Uterus (tissue), 4 donors: ENCODE results near the gene GOLPH3. TPM values are rescaled to one million over a fixed set of nuclear protein-coding genes. Genes with fewer than 3 reads are reported as not detected.

ENCODE experiments used
- DNase-seq, 2 donors: peaks; one replicate each; pipeline ENCODE4 v3.0.0-alpha.2; 2019 to 2020
- H3K27ac ChIP-seq, 2 donors: fragments of 200-600 bp; sonication (generic); 1 replicate in 1 of 2; 2 replicates in 1 of 2; pipeline ENCODE4 v1.5.1; 2016 to 2018
- H3K27me3 ChIP-seq, 2 donors: fragments of 200-600 bp; sonication (generic); one replicate each; pipeline ENCODE4 v1.5.1; 2018 to 2019; ENCODE audit warnings: control low read depth in 1 of 2
- H3K36me3 ChIP-seq, 2 donors: fragments of 200-600 bp; sonication (generic); one replicate each; pipeline ENCODE4 v1.5.1; 2019; ENCODE audit warnings: control low read depth in 1 of 2
- H3K4me1 ChIP-seq, 2 donors: fragments of 200-600 bp; sonication (generic); one replicate each; pipeline ENCODE4 v1.5.1; 2018 to 2019; ENCODE audit warnings: control low read depth in 1 of 2
- H3K4me3 ChIP-seq, 2 donors: fragments of 200-600 bp; sonication (generic); 1 replicate in 1 of 2; 2 replicates in 1 of 2; pipeline ENCODE4 v1.5.1; 2018 to 2019; ENCODE audit warnings: mild to moderate bottlenecking in 1 of 2
- H3K9me3 ChIP-seq, 2 donors: fragments of 200-600 bp; sonication (generic); one replicate each; pipeline ENCODE4 v1.5.1; 2019; ENCODE audit warnings: control low read depth in 1 of 2
- POLR2A ChIP-seq, 2 donors: fragments of 450-650 bp; IDR thresholded peaks; one replicate each; pipeline ENCODE4 v1.6.1; 2016; ENCODE audit warnings: antibody characterized with exemption in 2 of 2, mild to moderate bottlenecking in 1 of 2, moderate library complexity in 1 of 2
- intact Hi-C: fragments of 100-400 bp; cut with DNase I; formaldehyde crosslinking; loops from one replicate; pipeline ENCODE4 v1.15.1; 2023; ENCODE audit warnings: low total_unique reads
- total RNA-seq, 4 donors: library from RNA; depleted of rRNA in 3 of 4; stranded (reverse); fragments of >200 nt in 3 of 4; gene quantifications; one replicate each; pipeline versions ENCODE4 v1.1.0 to v1.2.4, GENCODE V29; 2014 to 2023
- TF ChIP-seq, protein P1 (sequence below), 4 experiments: fragments of 200-600 bp in 2 of 4; fragments of 450-650 bp in 2 of 4; sonication (generic) in 2 of 4; IDR thresholded peaks; one replicate each; pipeline ENCODE4 v1.5.1; 2016 to 2019; ENCODE audit warnings: antibody characterized with exemption in 4 of 4, mild to moderate bottlenecking in 2 of 4, moderate library complexity in 1 of 4
- donor health status: DM: yes; HTN: yes; CAD: no.

GOLPH3 gene
- total RNA-seq, 4 donors from 2014 or later, result 31.8 to 93.7 (median 69.0) TPM

DNA sequence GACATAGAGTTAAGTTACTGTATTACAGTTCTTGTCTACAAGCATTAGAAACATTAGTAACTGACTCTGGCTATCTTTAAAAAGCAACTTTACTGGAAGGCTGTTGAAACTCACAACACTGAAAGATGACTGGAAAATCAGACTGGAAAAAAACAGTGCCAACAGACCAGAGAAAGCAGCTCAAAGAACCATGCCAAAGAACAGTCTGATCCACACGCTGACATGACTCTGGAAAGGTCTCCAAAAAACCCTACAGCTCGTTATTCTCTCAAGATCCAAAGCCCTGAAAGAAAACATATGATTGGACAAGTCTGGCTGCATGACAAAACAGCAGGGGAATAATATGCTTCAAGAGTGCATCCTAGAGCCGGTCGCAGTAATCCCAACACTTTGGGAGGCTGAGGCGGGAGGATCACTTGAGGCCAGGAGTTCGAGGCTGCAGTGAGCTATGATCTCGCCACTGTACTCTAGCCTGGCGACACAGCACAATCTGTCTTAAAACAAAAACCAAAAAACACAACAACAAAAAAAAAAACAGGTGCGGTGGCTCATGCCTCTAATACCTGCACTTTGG, 5.6 kb downstream of the GOLPH3 start:
- no peak overlapping the region for H3K4me3 ChIP-seq
- TF ChIP-seq, protein P1, sequence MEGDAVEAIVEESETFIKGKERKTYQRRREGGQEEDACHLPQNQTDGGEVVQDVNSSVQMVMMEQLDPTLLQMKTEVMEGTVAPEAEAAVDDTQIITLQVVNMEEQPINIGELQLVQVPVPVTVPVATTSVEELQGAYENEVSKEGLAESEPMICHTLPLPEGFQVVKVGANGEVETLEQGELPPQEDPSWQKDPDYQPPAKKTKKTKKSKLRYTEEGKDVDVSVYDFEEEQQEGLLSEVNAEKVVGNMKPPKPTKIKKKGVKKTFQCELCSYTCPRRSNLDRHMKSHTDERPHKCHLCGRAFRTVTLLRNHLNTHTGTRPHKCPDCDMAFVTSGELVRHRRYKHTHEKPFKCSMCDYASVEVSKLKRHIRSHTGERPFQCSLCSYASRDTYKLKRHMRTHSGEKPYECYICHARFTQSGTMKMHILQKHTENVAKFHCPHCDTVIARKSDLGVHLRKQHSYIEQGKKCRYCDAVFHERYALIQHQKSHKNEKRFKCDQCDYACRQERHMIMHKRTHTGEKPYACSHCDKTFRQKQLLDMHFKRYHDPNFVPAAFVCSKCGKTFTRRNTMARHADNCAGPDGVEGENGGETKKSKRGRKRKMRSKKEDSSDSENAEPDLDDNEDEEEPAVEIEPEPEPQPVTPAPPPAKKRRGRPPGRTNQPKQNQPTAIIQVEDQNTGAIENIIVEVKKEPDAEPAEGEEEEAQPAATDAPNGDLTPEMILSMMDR (IDR thresholded peaks at IDR 0.05), result no peak
- no peak for TF ChIP-seq POLR2A (IDR thresholded peaks at IDR 0.05)
- H3K36me3 ChIP-seq, result no peaks in the 10 kb centered on the region
- no peaks in the 10 kb centered on the region for H3K27me3 ChIP-seq
- peak overlapping the region in 1 of 2 donors; percentile 100 for H3K27ac ChIP-seq
- peaks cover 9 to 15% of the 10 kb centered on the region in 2 donors for H3K4me1 ChIP-seq
- no peak for DNase-seq
- no peaks in the 10 kb centered on the region for H3K9me3 ChIP-seq
- intact Hi-C loops, result no loop called here

DNA sequence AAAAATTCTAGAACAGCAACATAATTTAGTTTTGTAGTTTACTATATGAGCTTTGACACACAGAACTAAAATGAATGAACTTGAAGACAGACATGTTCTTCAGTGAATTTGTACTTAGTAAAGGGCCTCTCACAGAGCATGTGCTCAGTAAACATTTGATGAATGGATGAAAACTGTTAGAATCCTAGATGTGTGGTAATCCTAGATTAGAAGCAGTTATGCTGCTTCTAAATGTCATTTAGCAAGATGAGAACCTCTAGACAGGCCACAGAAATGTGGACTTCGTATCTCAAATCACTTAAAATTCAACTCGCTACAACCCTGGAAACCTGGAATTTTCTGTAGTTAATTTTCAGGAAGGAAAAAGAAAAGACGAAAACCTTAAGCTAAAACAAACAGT, 8.5 kb downstream of the GOLPH3 start:
- intact Hi-C loops, result no loop called here
- no peak for DNase-seq
- Histone ChIP-seq H3K4me1 (peaks cover 9% of the 10 kb centered on the region in 2 donors), H3K4me3 (no peak overlapping the region), H3K36me3 (no peaks in the 10 kb centered on the region), H3K9me3 (no peaks in the 10 kb centered on the region), H3K27ac (peak overlapping the region in 1 of 2 donors; percentile 19), H3K27me3 (no peaks in the 10 kb centered on the region)
- TF ChIP-seq POLR2A (IDR thresholded peaks at IDR 0.05), result no peak
- TF ChIP-seq, protein P1 (IDR thresholded peaks at IDR 0.05), result no peak

GRCh38 chr5:32163785-32164184, 10.3 kb downstream of the GOLPH3 start:
- no peaks in the 10 kb centered on the region for H3K9me3 ChIP-seq
- no peak overlapping the region for H3K27ac ChIP-seq
- no peak overlapping the region for H3K4me3 ChIP-seq
- DNase-seq, result no peak
- H3K27me3 ChIP-seq, result no peaks in the 10 kb centered on the region
- H3K4me1 ChIP-seq, result peaks cover 4 to 9% of the 10 kb centered on the region in 2 donors
- intact Hi-C loops, result no loop called here
- no peak for TF ChIP-seq POLR2A (IDR thresholded peaks at IDR 0.05)
- TF ChIP-seq, protein P1 (IDR thresholded peaks at IDR 0.05), result no peak
- H3K36me3 ChIP-seq, result no peaks in the 10 kb centered on the region

DNA sequence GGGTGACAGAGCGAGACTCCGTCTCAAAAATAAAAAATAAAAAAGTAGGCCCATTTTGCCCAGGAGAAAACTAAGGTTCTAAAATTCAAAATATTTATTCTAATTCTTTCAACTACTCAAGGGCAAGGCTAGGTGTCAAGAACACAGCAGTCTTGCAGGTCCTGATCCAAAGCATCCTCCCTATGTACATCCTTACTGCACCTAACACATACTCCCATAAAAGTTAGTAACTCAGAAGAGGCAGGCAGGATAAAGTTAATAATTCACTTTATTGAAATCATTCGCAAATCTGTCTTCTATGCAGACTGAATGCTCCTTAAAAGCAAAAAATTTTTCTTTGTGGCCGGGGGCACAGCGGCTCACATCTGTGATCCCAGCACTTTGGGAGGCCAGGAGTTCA, 11.1 kb downstream of the GOLPH3 start:
- intact Hi-C loops, result no loop called here
- TF ChIP-seq, protein P1 (IDR thresholded peaks at IDR 0.05), result no peak
- no peak for TF ChIP-seq POLR2A (IDR thresholded peaks at IDR 0.05)
- Histone ChIP-seq H3K9me3 (no peaks in the 10 kb centered on the region), H3K4me3 (no peak overlapping the region), H3K4me1 (peaks cover 4 to 9% of the 10 kb centered on the region in 2 donors), H3K27ac (no peak overlapping the region), H3K36me3 (no peaks in the 10 kb centered on the region), H3K27me3 (no peaks in the 10 kb centered on the region)
- no peak for DNase-seq

GRCh38 chr5:32160228-32160627, 13.9 kb downstream of the GOLPH3 start:
- no peaks in the 10 kb centered on the region for H3K27me3 ChIP-seq
- intact Hi-C loops, result no loop called here
- no peak overlapping the region for H3K27ac ChIP-seq
- no peak for DNase-seq
- H3K9me3 ChIP-seq, result no peaks in the 10 kb centered on the region
- TF ChIP-seq, protein P1 (IDR thresholded peaks at IDR 0.05), result no peak
- no peak for TF ChIP-seq POLR2A (IDR thresholded peaks at IDR 0.05)
- H3K36me3 ChIP-seq, result no peaks in the 10 kb centered on the region
- no peak overlapping the region for H3K4me3 ChIP-seq
- H3K4me1 ChIP-seq, result peaks cover 3% of the 10 kb centered on the region in 2 donors
